NCI-H69 (cell line): ENCODE results near the gene GAPDH.
A peak's percentile ranks its signal among the peaks of the same experiment; 100 is the strongest.
"Not testable (repeated sequence)": the region's sequence is repeated elsewhere in the genome, so short reads cannot be mapped to it uniquely, and the experiment has no call there.

ENCODE experiments used
- DNase-seq: peaks from one replicate; lab custom pipeline; 2025; lab: John Stamatoyannopoulos, UW

GAPDH gene

GRCh38 chr12:6563448-6564050, 29.2 kb downstream of the GAPDH start:
- peak; percentile 54 for DNase-seq

GRCh38 chr12:6567112-6567670, 32.9 kb downstream of the GAPDH start:
- no peak for DNase-seq

- DNase-seq: peak; percentile 17
These were observed 35.0 kb downstream of the GAPDH start for GRCh38 chr12:6569312-6569711.

- DNase-seq: no peak
These were observed 35.5 kb downstream of the GAPDH start for GRCh38 chr12:6569786-6570185.

GRCh38 chr12:6570264-6570887, 36.1 kb downstream of the GAPDH start:
- peak; percentile 70 for DNase-seq

- no peak for DNase-seq
These were observed 38.7 kb downstream of the GAPDH start for GRCh38 chr12:6573001-6573400.

- DNase-seq: no peak
These were observed 40.4 kb downstream of the GAPDH start for GRCh38 chr12:6574576-6575295.

GRCh38 chr12:6575648-6576047, 41.3 kb downstream of the GAPDH start:
- DNase-seq: no peak

- peak; percentile 7 for DNase-seq
These were observed 47.9 kb downstream of the GAPDH start for GRCh38 chr12:6582196-6582595.

GRCh38 chr12:6582959-6583358, 48.6 kb downstream of the GAPDH start:
- no peak for DNase-seq

- DNase-seq: no peak
These were observed 50.0 kb downstream of the GAPDH start for GRCh38 chr12:6584293-6584692.

GRCh38 chr12:6586569-6586968, 52.3 kb downstream of the GAPDH start:
- not testable (repeated sequence) for DNase-seq
